ENCODE measurements around the gene CTIF.

CTIF gene

GRCh38 chr18:48543228-48543627 is 4.4 kb downstream of the CTIF start:
- H3K9ac ChIP-seq (ENCODE audit: low read length in 2 of 2) = no peak overlapping the region

GRCh38 chr18:48544116-48544515 is 5.3 kb downstream of the CTIF start:
- Histone ChIP-seq H3K36me3 (ENCODE audit: control insufficient read depth in 2 of 2, insufficient read depth in 2 of 2, low read length in 2 of 2) (no peaks in the 10 kb centered on the region), H3K9ac (ENCODE audit: low read length in 2 of 2) (no peak overlapping the region), H3K27ac (ENCODE audit: low read length) (peak overlapping the region; percentile 88), H3K9me3 (ENCODE audit: control insufficient read depth in 2 of 2, low read length in 2 of 2) (no peaks in the 10 kb centered on the region), H3K4me3 (ENCODE audit: low read length in 2 of 2) (no peak overlapping the region), H3K27me3 (ENCODE audit: control insufficient read depth in 1 of 2, insufficient read depth in 2 of 2, low read length in 2 of 2) (no peaks in the 10 kb centered on the region), H3K4me1 (ENCODE audit: control insufficient read depth, insufficient read depth, low read length) (peaks cover 57% of the 10 kb centered on the region)

More at GRCh38 chr18:48543228-48543627, 4.4 kb downstream of the CTIF start:
- Histone ChIP-seq H3K4me3 (ENCODE audit: low read length in 2 of 2) (no peak overlapping the region), H3K9me3 (ENCODE audit: control insufficient read depth in 2 of 2, low read length in 2 of 2) (no peaks in the 10 kb centered on the region), H3K27ac (ENCODE audit: low read length) (peak overlapping the region; percentile 19), H3K27me3 (ENCODE audit: control insufficient read depth in 1 of 2, insufficient read depth in 2 of 2, low read length in 2 of 2) (no peaks in the 10 kb centered on the region), H3K36me3 (ENCODE audit: control insufficient read depth in 2 of 2, insufficient read depth in 2 of 2, low read length in 2 of 2) (no peaks in the 10 kb centered on the region), H3K4me1 (ENCODE audit: control insufficient read depth, insufficient read depth, low read length) (peaks cover 52% of the 10 kb centered on the region)

- Histone ChIP-seq H3K4me1 (ENCODE audit: control insufficient read depth, insufficient read depth, low read length) (peaks cover 57% of the 10 kb centered on the region), H3K9ac (ENCODE audit: low read length in 2 of 2) (no peak overlapping the region), H3K4me3 (ENCODE audit: low read length in 2 of 2) (no peak overlapping the region), H3K27me3 (ENCODE audit: control insufficient read depth in 1 of 2, insufficient read depth in 2 of 2, low read length in 2 of 2) (no peaks in the 10 kb centered on the region), H3K9me3 (ENCODE audit: control insufficient read depth in 2 of 2, low read length in 2 of 2) (no peaks in the 10 kb centered on the region), H3K27ac (ENCODE audit: low read length) (peak overlapping the region; percentile 88), H3K36me3 (ENCODE audit: control insufficient read depth in 2 of 2, insufficient read depth in 2 of 2, low read length in 2 of 2) (no peaks in the 10 kb centered on the region)
These were observed 6.0 kb downstream of the CTIF start for GRCh38 chr18:48544661-48545415.

- peaks cover 59% of the 10 kb centered on the region for H3K4me1 ChIP-seq (ENCODE audit: control insufficient read depth, insufficient read depth, low read length)
- peak overlapping the region in 1 of 2 donors; percentile 47 for H3K9ac ChIP-seq (ENCODE audit: low read length in 2 of 2)
- H3K36me3 ChIP-seq (ENCODE audit: control insufficient read depth in 2 of 2, insufficient read depth in 2 of 2, low read length in 2 of 2) = no peaks in the 10 kb centered on the region
- H3K27ac ChIP-seq (ENCODE audit: low read length) = peak overlapping the region; percentile 88
- no peaks in the 10 kb centered on the region for H3K27me3 ChIP-seq (ENCODE audit: control insufficient read depth in 1 of 2, insufficient read depth in 2 of 2, low read length in 2 of 2)
- no peaks in the 10 kb centered on the region for H3K9me3 ChIP-seq (ENCODE audit: control insufficient read depth in 2 of 2, low read length in 2 of 2)
- H3K4me3 ChIP-seq (ENCODE audit: low read length in 2 of 2) = peak overlapping the region in 1 of 2 donors; percentile 41
These were observed 7.0 kb downstream of the CTIF start for GRCh38 chr18:48545757-48546321.

GRCh38 chr18:48546396-48546795 is 7.6 kb downstream of the CTIF start:
- Histone ChIP-seq H3K9me3 (ENCODE audit: control insufficient read depth in 2 of 2, low read length in 2 of 2) (no peaks in the 10 kb centered on the region), H3K27ac (ENCODE audit: low read length) (peak overlapping the region; percentile 88), H3K27me3 (ENCODE audit: control insufficient read depth in 1 of 2, insufficient read depth in 2 of 2, low read length in 2 of 2) (no peaks in the 10 kb centered on the region), H3K4me3 (ENCODE audit: low read length in 2 of 2) (peak overlapping the region in 1 of 2 donors; percentile 41), H3K9ac (ENCODE audit: low read length in 2 of 2) (peak overlapping the region; percentile 42 to 47), H3K36me3 (ENCODE audit: control insufficient read depth in 2 of 2, insufficient read depth in 2 of 2, low read length in 2 of 2) (no peaks in the 10 kb centered on the region), H3K4me1 (ENCODE audit: control insufficient read depth, insufficient read depth, low read length) (peaks cover 57% of the 10 kb centered on the region)

GRCh38 chr18:48547531-48547981 is 8.7 kb downstream of the CTIF start:
- H3K4me3 ChIP-seq (ENCODE audit: low read length in 2 of 2) = peak overlapping the region in 1 of 2 donors; percentile 55
- no peaks in the 10 kb centered on the region for H3K36me3 ChIP-seq (ENCODE audit: control insufficient read depth in 2 of 2, insufficient read depth in 2 of 2, low read length in 2 of 2)
- H3K27ac ChIP-seq (ENCODE audit: low read length) = peak overlapping the region; percentile 88
- peaks cover 51% of the 10 kb centered on the region for H3K4me1 ChIP-seq (ENCODE audit: control insufficient read depth, insufficient read depth, low read length)
- H3K9ac ChIP-seq (ENCODE audit: low read length in 2 of 2) = peak overlapping the region; percentile 42 to 47
- H3K9me3 ChIP-seq (ENCODE audit: control insufficient read depth in 2 of 2, low read length in 2 of 2) = no peaks in the 10 kb centered on the region
- H3K27me3 ChIP-seq (ENCODE audit: control insufficient read depth in 1 of 2, insufficient read depth in 2 of 2, low read length in 2 of 2) = no peaks in the 10 kb centered on the region

GRCh38 chr18:48548011-48548771 is 9.4 kb downstream of the CTIF start:
- H3K27ac ChIP-seq (ENCODE audit: low read length) = peak overlapping the region; percentile 88

GRCh38 chr18:48548921-48549320 is 10.1 kb downstream of the CTIF start:
- Histone ChIP-seq H3K27me3 (ENCODE audit: control insufficient read depth in 1 of 2, insufficient read depth in 2 of 2, low read length in 2 of 2) (no peaks in the 10 kb centered on the region), H3K4me3 (ENCODE audit: low read length in 2 of 2) (no peak overlapping the region), H3K4me1 (ENCODE audit: control insufficient read depth, insufficient read depth, low read length) (peaks cover 53% of the 10 kb centered on the region), H3K9me3 (ENCODE audit: control insufficient read depth in 2 of 2, low read length in 2 of 2) (no peaks in the 10 kb centered on the region), H3K27ac (ENCODE audit: low read length) (peak overlapping the region; percentile 88), H3K9ac (ENCODE audit: low read length in 2 of 2) (peak overlapping the region in 1 of 2 donors; percentile 18), H3K36me3 (ENCODE audit: control insufficient read depth in 2 of 2, insufficient read depth in 2 of 2, low read length in 2 of 2) (no peaks in the 10 kb centered on the region)

More at GRCh38 chr18:48548011-48548771, 9.4 kb downstream of the CTIF start:
- peak overlapping the region in 1 of 2 donors; percentile 55 for H3K4me3 ChIP-seq (ENCODE audit: low read length in 2 of 2)
- H3K27me3 ChIP-seq (ENCODE audit: control insufficient read depth in 1 of 2, insufficient read depth in 2 of 2, low read length in 2 of 2) = no peaks in the 10 kb centered on the region
- no peaks in the 10 kb centered on the region for H3K9me3 ChIP-seq (ENCODE audit: control insufficient read depth in 2 of 2, low read length in 2 of 2)
- no peaks in the 10 kb centered on the region for H3K36me3 ChIP-seq (ENCODE audit: control insufficient read depth in 2 of 2, insufficient read depth in 2 of 2, low read length in 2 of 2)
- peaks cover 51% of the 10 kb centered on the region for H3K4me1 ChIP-seq (ENCODE audit: control insufficient read depth, insufficient read depth, low read length)
- peak overlapping the region; percentile 42 to 47 for H3K9ac ChIP-seq (ENCODE audit: low read length in 2 of 2)

GRCh38 chr18:48550101-48550729 is 11.4 kb downstream of the CTIF start:
- no peaks in the 10 kb centered on the region for H3K9me3 ChIP-seq (ENCODE audit: control insufficient read depth in 2 of 2, low read length in 2 of 2)
- no peak overlapping the region for H3K9ac ChIP-seq (ENCODE audit: low read length in 2 of 2)
- H3K4me1 ChIP-seq (ENCODE audit: control insufficient read depth, insufficient read depth, low read length) = peaks cover 54% of the 10 kb centered on the region
- H3K27ac ChIP-seq (ENCODE audit: low read length) = no peak overlapping the region
- no peak overlapping the region for H3K4me3 ChIP-seq (ENCODE audit: low read length in 2 of 2)
- peaks cover 0 to 2% of the 10 kb centered on the region in 2 donors for H3K36me3 ChIP-seq (ENCODE audit: control insufficient read depth in 2 of 2, insufficient read depth in 2 of 2, low read length in 2 of 2)
- H3K27me3 ChIP-seq (ENCODE audit: control insufficient read depth in 1 of 2, insufficient read depth in 2 of 2, low read length in 2 of 2) = no peaks in the 10 kb centered on the region

GRCh38 chr18:48551100-48551499 is 12.3 kb downstream of the CTIF start:
- peaks cover 0 to 3% of the 10 kb centered on the region in 2 donors for H3K36me3 ChIP-seq (ENCODE audit: control insufficient read depth in 2 of 2, insufficient read depth in 2 of 2, low read length in 2 of 2)
- no peaks in the 10 kb centered on the region for H3K27me3 ChIP-seq (ENCODE audit: control insufficient read depth in 1 of 2, insufficient read depth in 2 of 2, low read length in 2 of 2)
- H3K4me3 ChIP-seq (ENCODE audit: low read length in 2 of 2) = no peak overlapping the region
- H3K4me1 ChIP-seq (ENCODE audit: control insufficient read depth, insufficient read depth, low read length) = peaks cover 53% of the 10 kb centered on the region
- H3K9me3 ChIP-seq (ENCODE audit: control insufficient read depth in 2 of 2, low read length in 2 of 2) = no peaks in the 10 kb centered on the region
- H3K9ac ChIP-seq (ENCODE audit: low read length in 2 of 2) = no peak overlapping the region
- no peak overlapping the region for H3K27ac ChIP-seq (ENCODE audit: low read length)

Measured in stomach smooth muscle (tissue), 2 donors.